GM21528 (cell line): ENCODE measurements around the gene ALDH1L1.

Experiments
- ATAC-seq: cut with Tn5 transposase; IDR thresholded peaks from one replicate; pipeline ENCODE4 v1.9.1; 2021; ENCODE audit warnings: mild to moderate bottlenecking, moderate library complexity; ENCODE audit not compliant: unreplicated experiment, low FRiP score

The ALDH1L1 gene

GRCh38 chr3:126060613-126061145 lies 119.7 kb downstream of the ALDH1L1 start:
- ATAC-seq = no peak

GRCh38 chr3:126058666-126059065 lies 121.7 kb downstream of the ALDH1L1 start:
- no peak for ATAC-seq

- no peak for ATAC-seq
Observed at GRCh38 chr3:126057936-126058335, 122.5 kb downstream of the ALDH1L1 start.

- ATAC-seq = no peak
Observed at GRCh38 chr3:126057501-126057819, 122.9 kb downstream of the ALDH1L1 start.

- ATAC-seq = no peak
Observed at GRCh38 chr3:126056681-126057500, 123.5 kb downstream of the ALDH1L1 start.

GRCh38 chr3:126056088-126056487 lies 124.3 kb downstream of the ALDH1L1 start:
- no peak for ATAC-seq

GRCh38 chr3:126054870-126055269 lies 125.5 kb downstream of the ALDH1L1 start:
- no peak for ATAC-seq

GRCh38 chr3:126053949-126054569 lies 126.3 kb downstream of the ALDH1L1 start:
- no peak for ATAC-seq
